ENCODE measurements around the gene PASK.
A peak's percentile ranks its signal among the peaks of the same experiment; 100 is the strongest.

Gene PASK

DNA sequence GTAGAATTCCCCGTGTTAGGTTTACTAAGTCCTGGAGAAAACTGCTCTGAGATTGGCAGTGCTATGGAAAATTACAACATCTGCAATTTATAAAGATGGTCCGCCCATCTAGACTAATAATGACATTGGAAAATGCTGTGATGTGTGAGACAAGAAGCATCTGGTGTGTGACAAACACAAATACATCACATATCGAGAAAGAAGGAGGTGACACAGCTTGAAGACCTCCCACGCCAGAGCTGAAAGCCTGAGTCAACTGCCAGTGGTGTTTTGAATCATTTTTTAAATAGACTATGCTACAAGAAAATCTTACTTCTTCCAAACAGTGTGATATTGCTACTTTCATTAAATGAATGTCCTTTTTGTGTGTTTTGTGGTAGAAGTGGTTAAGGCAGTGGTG is 30.6 kb upstream of the PASK start:
- TF ChIP-seq, protein P1, sequence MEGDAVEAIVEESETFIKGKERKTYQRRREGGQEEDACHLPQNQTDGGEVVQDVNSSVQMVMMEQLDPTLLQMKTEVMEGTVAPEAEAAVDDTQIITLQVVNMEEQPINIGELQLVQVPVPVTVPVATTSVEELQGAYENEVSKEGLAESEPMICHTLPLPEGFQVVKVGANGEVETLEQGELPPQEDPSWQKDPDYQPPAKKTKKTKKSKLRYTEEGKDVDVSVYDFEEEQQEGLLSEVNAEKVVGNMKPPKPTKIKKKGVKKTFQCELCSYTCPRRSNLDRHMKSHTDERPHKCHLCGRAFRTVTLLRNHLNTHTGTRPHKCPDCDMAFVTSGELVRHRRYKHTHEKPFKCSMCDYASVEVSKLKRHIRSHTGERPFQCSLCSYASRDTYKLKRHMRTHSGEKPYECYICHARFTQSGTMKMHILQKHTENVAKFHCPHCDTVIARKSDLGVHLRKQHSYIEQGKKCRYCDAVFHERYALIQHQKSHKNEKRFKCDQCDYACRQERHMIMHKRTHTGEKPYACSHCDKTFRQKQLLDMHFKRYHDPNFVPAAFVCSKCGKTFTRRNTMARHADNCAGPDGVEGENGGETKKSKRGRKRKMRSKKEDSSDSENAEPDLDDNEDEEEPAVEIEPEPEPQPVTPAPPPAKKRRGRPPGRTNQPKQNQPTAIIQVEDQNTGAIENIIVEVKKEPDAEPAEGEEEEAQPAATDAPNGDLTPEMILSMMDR (conservative IDR thresholded peaks at IDR 0.05; ENCODE audit: low read length), result no peak
- DNase-seq (ENCODE audit: low read depth), result peak; percentile 43
- H3K4me3 ChIP-seq (ENCODE audit: low read length), result no peak overlapping the region

DNA sequence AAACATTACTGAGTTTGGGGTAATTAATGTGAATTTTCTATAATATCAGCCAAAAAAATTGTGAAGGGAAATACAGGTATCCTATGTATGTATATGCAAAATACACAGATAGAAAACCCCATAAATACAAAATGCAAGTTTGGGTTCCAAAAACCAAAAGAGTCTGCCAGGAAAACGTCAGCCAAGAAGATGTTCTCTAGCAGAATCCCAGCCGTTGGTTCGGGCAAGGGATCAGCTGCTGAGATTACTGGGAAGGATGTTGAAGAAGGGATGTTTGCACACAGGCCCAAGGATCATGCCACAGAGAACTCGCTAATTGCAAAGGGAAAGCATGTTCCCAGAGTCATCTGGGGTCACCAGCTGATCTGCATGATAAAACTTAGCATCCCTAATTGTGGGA is 29.7 kb upstream of the PASK start:
- TF ChIP-seq, protein P1 (conservative IDR thresholded peaks at IDR 0.05; ENCODE audit: low read length), result no peak
- H3K4me3 ChIP-seq (ENCODE audit: low read length), result no peak overlapping the region
- no peak for DNase-seq (ENCODE audit: low read depth)

GRCh38 chr2:241177526-241178334 is 28.5 kb upstream of the PASK start:
- TF ChIP-seq, protein P1 (conservative IDR thresholded peaks at IDR 0.05; ENCODE audit: low read length), result no peak
- H3K4me3 ChIP-seq (ENCODE audit: low read length), result no peak overlapping the region
- no peak for DNase-seq (ENCODE audit: low read depth)

- no peak for DNase-seq (ENCODE audit: low read depth)
- TF ChIP-seq, protein P1 (conservative IDR thresholded peaks at IDR 0.05; ENCODE audit: low read length), result no peak
- H3K4me3 ChIP-seq (ENCODE audit: low read length), result no peak overlapping the region
Observed at GRCh38 chr2:241173557-241173956, 24.3 kb upstream of the PASK start.

DNA sequence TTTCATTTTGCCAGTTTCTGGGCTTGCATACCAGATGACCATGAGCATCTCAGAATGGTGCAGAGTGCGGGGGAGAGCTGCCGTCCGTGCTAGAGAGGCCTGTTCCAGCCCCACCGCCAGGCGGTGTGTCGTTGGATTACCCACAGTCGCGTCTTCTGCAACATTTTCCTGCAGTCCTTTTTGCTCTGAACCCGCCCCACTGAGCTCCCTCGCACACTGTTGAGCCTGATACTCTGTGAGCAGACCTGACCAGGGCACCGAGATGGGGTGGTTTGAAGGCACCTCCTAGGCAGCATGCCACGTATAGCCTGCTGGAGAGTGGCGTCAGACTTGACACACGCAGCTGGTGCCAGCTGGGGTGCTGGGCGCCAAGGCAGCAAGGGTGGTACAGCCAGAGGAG is 19.1 kb upstream of the PASK start:
- DNase-seq (ENCODE audit: low read depth), result no peak

DNA sequence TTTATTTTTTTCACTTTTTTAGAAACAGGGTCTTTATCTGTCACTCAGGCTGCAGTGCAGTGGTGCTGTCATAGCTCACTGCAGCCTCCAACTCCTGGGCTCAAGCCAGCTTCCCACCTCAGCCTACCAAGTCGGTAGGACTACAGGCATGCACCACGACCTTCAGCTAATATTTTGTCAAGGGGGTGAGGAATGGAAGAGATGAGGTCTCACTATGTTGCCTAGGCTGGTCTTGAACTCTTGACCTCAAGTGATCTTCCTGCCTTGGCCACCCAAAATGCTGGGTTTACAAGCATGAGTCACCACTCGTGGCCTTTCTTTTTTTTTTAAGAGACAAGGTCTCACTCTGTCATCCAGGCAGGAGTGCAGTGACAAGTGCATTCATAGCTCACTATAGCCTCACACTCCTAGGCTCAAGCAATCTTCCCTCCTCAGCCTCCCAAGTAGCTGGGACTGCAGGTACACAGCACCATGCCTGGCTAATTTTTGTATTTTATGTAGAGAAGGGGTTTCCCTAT is 14.4 kb upstream of the PASK start:
- DNase-seq (ENCODE audit: low read depth), result no peak
- TF ChIP-seq, protein P1 (conservative IDR thresholded peaks at IDR 0.05; ENCODE audit: low read length), result no peak
- no peak overlapping the region for H3K4me3 ChIP-seq (ENCODE audit: low read length)

More for the DNA sequence above, 19.1 kb upstream of the PASK start:
- TF ChIP-seq, protein P1 (conservative IDR thresholded peaks at IDR 0.05; ENCODE audit: low read length), result no peak
- no peak overlapping the region for H3K4me3 ChIP-seq (ENCODE audit: low read length)

All from AG10803 (cell line).